NCI-H1048 (cell line): Measurements from ENCODE around the gene TGFB3.
"Not testable (repeated sequence)": the region's sequence is repeated elsewhere in the genome, so short reads cannot be mapped to it uniquely, and the experiment has no call there.

ENCODE experiments used
- DNase-seq: peaks from one replicate; lab custom pipeline; 2025; lab: John Stamatoyannopoulos, UW

The TGFB3 gene

DNA sequence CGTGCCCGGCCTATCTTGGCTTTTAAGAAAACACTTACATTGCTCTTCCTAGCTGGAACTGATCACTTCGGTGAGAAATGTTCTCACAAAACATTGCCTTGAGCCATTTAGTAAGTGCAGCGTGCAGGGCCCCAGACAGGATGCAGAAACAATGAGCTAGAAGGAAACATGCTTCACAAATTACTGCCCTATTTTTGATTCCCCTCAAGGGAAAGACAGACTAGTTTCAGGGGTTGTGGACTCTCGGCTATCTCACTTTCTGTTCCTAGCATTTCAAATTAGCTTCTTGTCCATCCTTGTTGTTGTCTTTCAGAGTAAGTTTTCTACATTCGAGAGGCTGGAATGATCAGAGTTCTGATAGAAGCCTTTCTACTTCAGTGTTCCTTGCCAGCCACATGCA is 21.6 kb downstream of the TGFB3 start:
- no peak for DNase-seq

DNA sequence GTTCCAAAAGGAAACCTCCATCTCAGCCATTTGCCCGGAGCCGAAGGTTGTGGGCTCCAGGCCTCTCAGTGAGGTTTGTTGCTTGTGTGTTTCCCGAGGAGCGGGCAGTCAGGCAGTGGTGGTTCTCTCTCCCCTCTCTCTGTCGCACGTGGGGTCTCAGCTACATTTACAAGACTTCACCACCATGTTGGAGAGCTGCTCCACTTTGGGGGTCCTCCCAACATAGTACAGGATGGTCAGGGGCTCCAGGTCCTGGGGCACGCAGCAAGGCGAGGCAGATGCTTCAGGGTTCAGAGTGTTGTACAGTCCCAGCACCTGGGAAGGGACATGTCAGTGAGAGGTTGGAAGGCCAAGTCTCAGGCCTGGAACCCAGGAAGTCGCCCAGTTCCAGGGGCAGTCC is 22.8 kb downstream of the TGFB3 start:
- DNase-seq = no peak

DNA sequence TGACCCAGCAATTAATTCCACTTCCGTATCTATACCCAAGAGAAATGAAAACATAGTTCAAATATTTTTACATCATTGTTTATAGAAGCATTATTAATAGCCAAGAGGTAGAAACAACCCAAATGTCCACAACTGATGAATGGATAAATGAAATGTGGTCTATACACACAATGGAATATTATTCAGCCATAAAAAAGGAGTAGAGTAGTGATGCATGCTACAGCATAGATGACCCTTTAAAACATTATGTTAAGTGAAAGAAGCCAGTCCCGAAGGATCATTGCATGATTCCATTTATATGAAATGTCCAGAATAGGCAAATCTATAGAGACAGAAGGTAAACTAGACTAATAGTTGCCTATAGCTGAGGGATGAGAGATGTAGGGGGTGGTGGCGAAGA is 29.3 kb downstream of the TGFB3 start:
- no peak for DNase-seq

DNA sequence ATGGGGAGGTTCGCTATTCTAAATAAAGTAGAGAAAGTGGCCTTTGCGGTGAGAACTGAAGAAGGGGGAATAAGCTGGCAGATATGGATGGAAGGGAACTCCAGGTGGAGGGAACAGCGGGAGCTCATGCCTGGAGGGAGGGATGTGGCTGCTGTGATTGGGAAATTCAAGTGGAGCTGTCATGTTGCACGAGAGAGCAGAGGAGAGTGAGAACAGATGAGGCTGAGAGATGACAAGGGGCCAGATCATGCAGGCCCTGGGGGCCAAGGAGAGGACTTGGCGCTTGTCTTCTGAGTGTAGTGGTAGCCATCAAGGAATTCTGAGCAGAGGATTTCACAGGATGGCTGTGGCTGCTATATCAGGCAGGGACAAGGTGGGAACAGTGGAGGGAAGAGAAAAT is 35.0 kb downstream of the TGFB3 start:
- no peak for DNase-seq

DNA sequence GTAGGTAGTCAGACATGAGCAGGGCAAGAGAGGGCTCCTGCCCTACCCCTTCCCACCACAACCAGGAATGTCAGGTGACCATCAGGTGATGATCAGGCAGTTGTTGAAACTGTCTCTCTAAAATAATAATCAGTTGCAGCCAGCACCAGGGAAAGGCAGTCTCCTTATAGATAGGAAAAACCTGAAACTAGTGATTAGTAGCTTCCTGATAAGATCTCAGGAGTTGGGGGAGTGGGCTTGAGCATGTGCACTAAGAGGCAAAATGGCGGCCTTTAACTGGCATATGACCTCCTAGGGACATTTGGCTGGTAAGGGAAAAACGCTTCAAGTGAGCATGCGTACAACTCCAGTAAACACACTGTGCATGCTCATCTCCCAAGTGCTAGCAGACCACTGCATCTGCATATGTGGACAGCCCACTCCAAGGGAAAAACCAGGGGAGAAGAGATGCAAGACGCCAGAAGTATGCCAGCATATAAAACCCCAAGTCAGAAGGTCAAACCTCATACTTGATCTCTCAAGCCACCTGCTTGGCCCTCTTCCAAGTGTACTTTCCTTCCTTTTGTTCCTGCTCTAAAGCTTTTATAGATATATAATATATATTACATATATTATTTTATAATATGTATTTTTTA is 37.1 kb downstream of the TGFB3 start:
- DNase-seq = no peak

DNA sequence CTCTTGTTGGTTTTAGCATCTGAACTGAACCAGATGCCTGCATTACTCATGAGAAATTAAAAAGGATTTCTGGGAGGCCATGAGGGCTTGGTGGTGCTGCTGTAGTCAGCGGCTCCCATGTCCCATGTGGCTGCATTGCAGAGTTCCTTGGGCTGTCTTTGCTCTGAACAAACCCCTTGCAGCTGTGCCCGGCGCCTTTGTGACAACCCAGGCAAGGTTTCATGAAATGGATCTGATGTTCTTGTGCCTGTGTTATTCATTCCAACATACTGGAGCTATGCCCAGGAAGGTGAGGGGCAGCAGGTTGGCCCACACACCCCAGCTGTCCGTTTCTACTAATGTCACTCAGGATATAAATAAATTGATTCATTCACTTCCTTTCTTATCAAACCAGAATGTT is 40.8 kb downstream of the TGFB3 start:
- no peak for DNase-seq

DNA sequence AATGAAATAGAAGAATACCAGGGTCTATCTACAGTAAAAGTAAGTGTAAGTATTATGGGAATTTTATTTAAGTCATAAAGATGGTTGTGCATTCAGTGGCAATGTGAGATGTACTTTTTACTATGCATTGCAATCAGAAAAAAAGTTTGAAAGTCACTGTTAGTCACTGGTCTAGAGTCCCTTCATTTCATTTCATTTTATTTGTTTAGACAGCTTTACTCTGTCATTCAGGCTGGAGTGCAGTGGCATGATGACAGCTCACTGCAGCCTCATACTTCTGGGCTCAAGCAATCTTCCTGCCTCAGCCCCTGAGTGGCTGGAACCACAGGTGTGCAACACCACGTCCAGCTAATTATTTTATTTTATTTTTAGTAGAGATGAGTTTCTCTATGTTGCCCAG is 42.6 kb downstream of the TGFB3 start:
- DNase-seq = no peak

DNA sequence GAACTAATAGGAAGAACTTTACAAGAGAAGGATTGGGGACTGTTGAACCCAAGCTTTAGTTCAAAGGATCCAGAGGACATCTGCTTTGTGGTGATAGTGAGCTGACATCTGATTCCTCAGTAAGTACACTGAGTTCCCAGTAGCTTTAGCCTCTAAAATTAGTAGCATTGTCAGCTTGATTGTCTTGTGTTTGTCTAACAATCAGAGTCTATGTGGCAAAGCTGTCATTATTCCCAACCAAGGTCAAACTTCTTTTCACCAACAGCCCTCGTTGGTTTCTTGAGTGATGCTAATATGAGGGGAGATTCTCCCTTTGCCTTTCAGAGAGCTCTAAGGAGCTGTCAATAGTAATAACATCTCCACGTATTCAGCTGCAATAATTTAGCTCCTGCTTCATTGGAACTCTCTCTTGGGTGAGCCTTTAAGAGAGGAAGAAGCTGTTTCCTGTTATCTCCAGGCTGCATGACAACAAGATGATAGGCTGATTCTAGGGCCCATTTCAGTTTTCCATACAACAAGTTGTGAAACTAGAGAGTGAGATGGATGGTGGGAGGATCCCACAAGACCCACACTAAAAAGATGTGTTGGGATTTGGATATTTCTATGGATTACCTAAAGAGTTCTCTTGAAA is 46.7 kb downstream of the TGFB3 start:
- DNase-seq = no peak

DNA sequence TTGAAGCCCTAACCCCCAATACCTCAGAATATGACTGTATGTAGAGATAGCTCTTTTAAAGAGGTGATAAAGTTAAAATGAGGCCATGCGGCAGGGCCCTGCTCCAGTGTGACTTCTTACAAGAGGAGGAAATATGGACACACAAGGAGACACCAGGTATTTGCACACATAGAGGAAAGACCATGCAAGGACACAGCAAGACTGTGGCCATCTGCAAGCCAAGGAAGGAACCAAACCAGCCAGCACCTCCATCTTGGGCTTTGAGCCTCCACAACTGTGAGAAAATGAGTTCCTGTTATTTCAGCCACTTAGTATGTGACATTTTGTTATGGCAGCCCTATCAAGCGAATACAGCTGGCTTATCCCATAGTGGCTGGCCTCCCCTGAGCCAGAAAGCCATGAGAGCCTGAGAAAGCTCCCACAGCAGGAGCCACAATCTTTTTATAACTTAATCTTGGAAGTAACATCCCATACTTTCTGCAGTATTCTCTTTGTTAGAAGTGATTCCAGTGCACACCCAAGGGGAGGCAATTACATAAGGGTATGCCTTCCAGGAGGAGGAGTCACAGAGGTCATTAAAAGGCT is 48.0 kb downstream of the TGFB3 start:
- no peak for DNase-seq

DNA sequence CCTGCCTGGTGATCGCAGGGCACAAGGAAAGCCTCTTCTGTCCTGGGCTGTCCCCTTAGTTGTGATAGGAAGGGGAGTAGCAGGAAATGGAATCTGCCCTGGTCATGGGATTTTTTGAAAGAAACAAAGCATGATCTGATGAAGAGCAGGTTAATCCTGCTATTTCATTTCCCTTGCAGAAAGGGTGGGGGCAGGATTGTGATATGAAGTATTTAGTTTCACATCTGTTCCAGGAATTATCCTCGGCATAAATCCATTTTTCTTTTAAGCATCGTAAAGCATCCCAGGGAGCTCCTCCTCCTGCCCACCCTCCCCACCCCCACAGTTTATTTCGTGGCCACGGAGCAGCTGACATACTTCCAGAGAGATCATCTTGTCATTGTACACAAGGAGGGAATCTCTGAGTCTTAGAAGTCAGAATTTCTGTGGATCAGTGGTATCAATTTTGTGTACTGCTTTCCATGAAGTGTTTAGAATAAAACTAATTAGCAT is 53.1 kb downstream of the TGFB3 start:
- no peak for DNase-seq

DNA sequence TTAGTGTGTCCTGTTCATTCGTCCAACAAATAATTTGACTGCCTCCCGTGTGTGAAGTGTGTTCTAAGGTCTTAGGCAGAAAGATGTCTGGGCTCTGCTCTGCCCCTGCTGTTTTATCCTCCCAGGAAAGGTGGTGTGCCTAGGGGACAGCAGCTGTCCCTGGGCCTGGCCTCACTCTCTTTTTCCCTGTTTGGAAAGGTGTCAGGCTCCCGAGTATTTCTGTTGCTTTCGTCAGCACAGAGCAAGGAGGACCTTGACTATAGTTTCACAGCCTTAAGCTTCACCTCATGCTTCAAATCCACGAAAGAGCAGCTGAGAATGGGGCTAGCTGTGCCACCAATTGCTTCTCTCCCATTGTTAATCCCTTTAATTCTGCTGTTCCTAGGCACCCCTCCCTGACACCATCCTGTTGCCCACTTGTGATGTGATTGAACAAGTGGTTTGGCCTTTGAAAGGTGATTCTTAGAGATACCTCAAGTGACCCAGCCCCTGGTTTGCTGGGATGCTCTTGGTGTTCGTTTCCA is 54.2 kb downstream of the TGFB3 start:
- DNase-seq = no peak

DNA sequence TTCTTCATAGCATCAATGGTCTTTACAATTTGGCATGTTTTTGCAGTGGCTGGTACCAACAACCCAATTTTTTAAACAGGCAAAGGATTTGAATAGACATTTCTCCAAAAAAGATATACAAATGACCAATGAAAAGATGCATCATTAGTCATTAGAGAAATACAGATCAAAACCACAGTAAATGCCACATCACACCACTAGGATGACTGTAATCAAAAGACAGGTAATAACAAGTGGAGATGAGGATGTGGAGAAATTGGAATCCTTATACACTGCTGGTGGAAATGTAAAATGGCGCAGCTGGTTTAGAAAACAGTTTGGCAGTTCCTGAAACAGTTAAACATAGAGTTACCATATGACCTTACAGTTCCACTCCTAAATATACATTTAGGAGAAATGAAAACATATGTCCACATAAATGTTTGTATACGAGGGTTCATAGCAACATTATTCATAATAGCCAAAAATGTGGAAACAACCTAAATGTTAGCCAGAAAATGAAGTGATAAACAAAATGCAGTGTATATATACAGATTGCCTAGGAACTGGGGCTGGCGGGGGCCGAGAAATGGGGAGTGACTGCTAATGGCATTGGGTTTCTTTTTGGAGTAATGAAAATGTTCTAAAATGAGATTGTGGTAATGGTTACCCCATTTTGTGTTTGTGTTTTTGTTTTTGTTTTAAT is 55.2 kb downstream of the TGFB3 start:
- DNase-seq = no peak

DNA sequence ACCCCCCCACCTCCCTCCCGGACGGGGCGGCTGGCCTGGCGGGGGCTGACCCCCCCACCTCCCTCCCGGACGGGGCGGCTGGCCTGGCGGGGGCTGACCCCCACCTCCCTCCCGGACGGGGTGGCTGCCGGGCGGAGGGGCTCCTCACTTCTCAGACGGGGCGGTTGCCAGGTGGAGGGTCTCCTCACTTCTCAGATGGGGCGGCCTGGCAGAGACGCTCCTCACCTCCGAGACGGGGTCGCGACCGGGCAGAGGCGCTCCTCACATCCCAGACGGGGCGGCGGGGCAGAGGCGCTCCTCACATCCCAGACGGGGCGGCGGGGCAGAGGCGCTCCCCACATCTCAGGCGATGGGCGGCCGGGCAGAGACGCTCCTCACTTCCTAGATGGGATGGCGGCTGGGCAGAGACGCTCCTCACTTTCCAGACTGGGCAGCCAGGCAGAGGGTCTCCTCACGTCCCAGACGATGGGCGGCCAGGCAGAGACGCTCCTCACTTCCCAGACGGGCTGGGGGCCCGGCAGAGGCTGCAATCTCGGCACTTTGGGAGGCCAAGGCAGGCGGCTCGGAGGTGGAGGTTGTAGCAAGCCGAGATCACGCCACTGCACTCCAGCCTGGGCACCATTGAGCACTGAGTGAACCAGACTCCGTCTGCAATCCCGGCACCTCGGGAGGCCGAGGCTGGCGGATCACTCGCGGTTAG is 56.5 kb downstream of the TGFB3 start:
- DNase-seq = not testable (repeated sequence)

DNA sequence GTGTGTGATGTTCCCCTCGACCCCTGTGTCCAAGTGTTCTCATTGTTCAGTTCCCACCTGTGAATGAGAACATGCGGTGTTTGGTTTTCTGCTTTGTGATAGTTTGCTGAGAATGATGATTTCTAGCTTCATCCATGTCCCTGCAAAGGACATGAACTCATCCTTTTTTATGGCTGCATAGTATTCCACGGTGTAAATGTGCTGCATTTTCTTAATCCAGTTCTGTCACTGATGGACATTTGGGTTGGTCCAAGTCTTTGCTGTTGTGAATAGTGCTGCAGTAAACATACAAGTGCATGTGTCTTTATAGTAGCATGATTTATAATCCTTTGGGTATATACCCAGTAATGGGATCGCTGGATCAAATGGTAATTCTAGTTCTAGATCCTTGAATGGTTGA is 61.4 kb downstream of the TGFB3 start:
- DNase-seq = not testable (repeated sequence)

DNA sequence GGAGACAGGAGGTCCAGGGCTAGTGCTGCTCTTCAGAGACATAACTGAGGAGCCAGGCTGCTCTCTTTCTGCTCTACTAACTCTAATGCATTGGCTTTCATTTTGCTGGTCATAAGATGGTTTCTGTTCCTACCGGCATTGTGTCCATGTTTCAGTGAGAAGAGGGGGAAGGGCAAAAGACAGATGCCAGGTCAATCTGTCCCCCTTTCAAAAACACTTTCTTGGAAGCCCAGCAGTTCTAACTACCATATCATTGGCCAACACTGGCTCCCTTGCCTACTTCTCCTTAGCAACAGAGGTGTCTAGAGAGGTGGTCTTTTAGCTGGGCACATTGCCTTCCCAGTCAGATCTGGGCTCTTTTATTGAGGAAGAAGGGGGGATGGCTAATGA is 63.9 kb downstream of the TGFB3 start:
- DNase-seq = no peak

DNA sequence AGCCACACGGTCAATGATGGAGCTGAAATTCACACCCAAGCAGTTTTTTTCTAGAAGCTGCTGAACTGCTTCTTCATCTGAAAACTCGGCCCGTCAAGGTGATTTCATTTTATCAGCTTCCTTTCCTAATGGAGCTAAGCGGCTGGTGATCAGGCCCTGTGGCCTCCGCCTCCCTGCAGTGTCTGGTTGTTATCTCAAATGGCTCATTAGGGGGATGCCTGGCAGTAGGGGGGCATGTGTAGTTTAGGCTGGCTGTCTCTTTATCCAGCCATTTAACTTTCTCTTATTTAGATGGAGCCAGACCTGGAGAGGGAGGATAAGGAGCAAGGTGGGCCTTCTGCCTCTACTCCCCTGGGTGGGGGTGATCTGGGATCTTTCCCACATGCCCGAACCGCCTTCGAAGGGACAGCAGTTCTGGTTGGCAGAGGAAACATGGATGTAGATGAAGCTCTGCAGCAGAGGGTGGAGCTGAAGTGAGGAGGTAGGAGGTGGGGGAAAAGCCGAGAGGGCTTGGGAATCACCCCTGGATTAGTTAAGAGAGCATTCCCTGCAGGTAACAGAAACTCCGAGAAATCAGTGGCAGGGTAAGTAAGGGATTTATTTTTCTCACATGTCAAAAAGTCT is 64.4 kb downstream of the TGFB3 start:
- no peak for DNase-seq

DNA sequence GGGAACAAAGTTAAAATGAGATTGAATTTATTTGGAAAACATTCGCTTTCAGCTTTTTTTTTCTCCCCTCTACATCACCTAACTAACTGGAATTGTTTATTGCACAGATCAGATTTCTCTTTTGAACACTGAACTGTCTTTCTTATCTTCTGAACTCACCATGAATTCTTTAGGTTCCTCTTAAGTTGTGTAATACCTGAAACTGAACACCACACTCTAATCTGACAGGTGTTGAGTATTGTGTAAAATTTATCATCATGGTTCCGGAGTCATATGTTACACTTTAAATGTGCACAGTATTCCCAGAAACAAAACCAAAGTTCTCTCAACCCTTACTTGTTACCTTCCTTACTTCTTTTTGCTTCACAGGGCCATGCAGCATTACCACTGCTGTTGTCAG is 66.8 kb downstream of the TGFB3 start:
- no peak for DNase-seq

DNA sequence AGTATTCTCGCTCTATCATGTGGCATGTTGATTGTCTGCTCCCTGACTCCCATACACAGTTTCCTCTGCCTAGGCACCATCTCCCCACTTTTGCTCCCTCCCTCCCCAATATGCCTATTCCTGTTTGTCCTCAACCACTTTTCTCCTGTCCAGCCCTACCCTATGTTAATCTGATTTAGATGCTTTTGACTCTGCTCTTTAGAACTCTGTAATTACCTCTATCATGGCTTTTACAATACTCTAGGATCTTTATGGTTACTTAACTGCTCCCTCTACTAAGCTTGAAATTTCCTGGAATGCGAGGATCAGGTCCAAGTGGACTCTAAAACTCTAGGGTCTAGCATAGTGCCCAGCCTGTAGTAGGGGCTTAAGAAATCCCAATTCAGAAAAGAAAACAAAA is 68.6 kb downstream of the TGFB3 start:
- no peak for DNase-seq

DNA sequence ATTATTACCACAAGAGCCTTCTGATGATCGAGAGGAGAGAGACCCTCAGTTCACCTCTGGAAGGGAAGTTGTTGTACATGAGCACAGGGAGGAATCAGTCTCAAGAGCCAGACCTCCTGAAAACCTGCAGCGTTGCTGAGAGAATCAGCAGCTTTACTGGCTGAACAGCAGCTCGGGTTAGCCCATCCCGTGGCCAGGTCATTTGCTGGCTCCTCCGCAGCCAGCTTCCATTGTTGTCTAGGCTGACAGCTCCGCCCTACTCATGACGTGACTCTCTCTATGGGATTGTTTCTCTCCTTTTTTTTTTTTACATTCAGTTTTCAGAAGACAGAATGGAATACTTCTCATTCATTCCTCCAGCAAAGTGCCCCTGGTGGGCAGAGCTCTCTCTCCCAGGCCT is 69.9 kb downstream of the TGFB3 start:
- DNase-seq = no peak

DNA sequence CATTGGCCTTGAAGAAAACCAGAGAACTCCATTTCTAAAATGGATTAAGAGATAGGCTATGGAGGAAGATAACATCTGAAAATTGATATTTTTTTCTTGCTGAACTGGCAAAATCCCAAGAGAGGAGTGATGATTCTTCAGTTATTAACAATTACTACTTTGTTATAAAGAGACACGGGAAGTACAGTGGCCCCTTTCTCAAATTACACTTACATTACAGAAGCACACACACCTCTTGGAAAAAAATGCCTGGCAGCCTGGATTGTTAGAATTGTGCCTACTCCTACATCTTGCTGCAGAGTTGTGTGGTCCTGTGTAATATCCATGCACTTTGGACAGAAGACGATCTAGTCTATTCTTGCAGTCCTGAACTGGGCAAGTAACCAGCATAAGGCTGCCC is 71.7 kb downstream of the TGFB3 start:
- no peak for DNase-seq

DNA sequence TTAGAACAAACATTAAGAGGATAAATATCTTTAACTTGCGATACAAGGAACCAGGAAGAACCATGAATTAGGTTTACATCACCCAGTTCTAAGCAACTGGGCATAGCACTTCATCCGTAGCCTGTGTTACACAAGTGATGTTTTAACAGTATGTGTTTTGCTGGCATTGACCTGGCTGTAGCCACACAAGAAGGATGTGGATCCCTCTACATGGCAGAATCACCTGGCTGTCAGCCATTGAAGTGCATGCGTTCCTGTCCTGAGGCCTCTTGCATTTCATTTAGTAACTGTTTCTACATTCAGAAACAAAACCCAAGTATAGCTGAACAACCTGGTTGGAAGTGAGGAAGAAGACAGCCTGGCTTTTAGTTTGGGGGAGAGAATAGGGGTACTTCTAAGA is 72.2 kb downstream of the TGFB3 start:
- no peak for DNase-seq
